Activated naive CD4-positive, alpha-beta T cell treated with anti-CD3 and anti-CD28 coated beads, Interleukin-2, amount 50 U/mL, for 16 hours (primary cell): ENCODE results near the gene SGO2.
"Not testable (repeated sequence)": the region's sequence is repeated elsewhere in the genome, so short reads cannot be mapped to it uniquely, and the experiment has no call there.

Experiments
- DNase-seq: peaks from one replicate; pipeline ENCODE4 v3.0.0-alpha.2; 2020

The SGO2 gene

DNA sequence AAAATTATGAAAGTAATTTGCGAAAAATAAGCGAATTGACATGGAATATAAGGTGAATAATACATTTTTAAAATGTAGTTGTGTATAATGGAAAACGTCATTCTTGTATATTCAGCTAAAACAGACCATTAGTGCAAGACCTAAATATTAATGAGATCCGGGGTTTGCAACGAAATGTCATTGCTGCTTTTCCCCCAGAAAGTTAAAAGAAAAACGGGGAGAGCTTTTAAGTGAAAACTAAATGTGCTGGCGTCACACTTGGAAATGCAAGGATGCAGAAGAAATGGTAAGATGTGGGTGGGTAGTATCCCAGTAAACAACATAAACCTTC, 491 bp upstream of the SGO2 start:
- DNase-seq = no peak

- no peak for DNase-seq
Measured at GRCh38 chr2:200528228-200528627, 2.2 kb downstream of the SGO2 start.

DNA sequence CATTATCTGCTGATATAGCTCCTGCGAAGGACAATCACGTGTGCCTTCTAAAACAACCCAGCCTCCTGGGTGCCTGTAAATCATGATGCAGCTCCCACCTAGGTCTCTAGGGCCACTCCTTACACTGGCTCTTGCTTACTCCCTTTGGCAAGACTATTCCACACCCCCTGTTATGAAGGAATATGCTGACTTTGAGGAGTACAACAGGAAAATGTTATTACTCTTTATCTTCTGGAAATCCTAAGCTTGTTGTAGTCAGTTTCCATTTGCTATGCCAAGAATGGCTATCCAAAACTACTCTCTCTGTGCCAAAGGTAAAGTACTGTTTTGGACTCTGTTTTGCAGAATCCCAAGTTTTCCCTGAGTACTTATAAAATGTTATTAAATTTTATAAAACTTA, 7.7 kb downstream of the SGO2 start:
- no peak for DNase-seq

- no peak for DNase-seq
Measured at GRCh38 chr2:200534572-200534971, 8.6 kb downstream of the SGO2 start.

- DNase-seq = no peak
Measured at GRCh38 chr2:200538139-200538538, 12.1 kb downstream of the SGO2 start.

- no peak for DNase-seq
Measured at GRCh38 chr2:200540793-200541192, 14.8 kb downstream of the SGO2 start.

DNA sequence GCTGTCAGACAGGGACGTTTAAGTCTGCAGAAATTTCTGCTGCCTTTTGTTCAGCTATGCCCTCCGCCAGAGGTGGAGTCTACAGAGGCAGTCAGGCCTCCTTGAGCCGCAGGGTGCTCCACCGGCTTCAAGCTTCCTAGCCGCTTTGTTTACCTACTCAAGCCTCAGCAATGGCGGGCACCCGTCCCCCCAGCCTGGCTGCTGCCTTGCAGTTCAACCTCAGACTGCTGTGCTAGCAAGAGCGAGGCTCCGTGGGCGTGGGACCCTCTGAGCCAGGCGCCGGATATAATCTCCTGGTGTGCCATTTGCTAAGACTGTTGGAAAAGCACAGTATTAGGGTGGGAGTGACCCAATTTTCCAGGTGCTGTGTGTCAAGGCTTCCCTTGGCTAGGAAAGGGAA, 40.6 kb downstream of the SGO2 start:
- DNase-seq = not testable (repeated sequence)

DNA sequence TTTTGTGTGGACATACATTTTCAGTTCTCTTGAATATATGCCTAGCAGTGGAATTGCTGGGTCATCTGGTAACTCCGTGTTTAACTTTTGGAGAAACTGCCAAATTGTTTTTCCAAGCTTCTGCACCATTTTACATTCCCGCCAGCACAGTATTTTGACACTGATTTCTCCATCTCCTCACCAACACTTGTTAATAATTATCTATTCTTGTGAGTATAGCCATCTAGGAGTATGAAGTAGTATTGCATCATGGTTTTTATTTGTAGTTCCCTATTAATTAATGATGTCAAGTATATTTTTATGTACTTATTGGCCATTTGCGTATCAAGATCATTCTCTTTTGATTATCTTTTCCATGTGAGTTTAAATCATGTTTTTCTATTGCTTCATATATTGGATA, 41.9 kb downstream of the SGO2 start:
- DNase-seq = no peak

- no peak for DNase-seq
Measured at GRCh38 chr2:200575957-200576356, 50.0 kb downstream of the SGO2 start.

DNA sequence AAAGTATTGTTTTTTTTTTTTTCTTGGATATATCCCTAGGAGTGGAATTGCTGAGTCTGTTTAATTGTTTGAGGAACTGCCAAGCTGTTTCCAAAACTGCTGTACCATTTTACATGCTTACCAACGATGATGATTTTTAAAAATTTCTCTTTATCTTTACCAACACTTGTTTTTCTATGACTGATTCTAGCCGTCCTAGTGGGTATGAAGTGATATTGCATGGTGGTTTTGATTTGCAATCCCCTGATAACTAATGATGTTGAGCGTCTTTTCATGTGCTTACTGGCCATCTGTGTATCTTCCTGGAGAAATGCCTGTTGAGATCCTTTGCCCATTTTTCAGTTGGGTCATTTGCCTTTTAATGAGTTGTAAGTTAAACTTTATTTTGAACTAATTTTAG, 51.0 kb downstream of the SGO2 start:
- DNase-seq = no peak

- no peak for DNase-seq
Measured at GRCh38 chr2:200578778-200579177, 52.8 kb downstream of the SGO2 start.

DNA sequence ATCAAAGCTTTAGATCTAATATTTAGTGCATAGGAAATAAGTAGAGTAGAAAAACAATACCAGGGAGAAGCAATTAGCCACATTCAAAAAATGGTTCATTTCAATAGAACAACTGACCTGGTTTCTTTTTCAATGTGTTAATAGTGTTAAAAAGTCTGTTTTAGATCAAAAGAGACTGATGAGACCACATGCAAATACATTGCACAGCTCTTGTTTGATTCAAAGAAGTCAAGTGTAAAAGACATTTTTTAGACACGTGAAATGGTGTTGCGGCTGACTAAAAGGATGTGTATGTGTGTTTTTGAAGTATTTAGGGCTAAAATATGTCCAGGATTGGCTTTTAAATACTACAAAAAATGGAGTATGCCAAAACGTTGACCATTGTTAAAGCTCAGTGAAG, 58.6 kb downstream of the SGO2 start:
- DNase-seq = no peak

DNA sequence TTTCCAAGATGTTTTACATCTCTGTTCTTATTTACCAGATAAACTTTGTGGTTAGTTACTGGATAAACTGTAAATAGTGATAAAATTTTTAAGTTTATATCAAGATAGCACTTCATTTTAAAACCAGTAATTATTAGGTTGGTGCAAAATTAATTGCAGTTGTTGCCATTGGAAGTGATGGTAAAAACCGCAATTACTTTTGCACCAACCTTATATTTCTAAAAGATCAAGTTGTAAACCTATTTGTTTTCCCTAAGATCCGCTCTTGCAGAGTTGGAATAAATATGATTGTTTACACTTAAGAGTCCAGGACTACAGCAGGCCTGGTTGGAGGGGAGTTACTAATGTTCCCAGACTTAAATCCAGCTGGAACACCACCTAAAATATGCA, 59.3 kb downstream of the SGO2 start:
- DNase-seq = no peak

DNA sequence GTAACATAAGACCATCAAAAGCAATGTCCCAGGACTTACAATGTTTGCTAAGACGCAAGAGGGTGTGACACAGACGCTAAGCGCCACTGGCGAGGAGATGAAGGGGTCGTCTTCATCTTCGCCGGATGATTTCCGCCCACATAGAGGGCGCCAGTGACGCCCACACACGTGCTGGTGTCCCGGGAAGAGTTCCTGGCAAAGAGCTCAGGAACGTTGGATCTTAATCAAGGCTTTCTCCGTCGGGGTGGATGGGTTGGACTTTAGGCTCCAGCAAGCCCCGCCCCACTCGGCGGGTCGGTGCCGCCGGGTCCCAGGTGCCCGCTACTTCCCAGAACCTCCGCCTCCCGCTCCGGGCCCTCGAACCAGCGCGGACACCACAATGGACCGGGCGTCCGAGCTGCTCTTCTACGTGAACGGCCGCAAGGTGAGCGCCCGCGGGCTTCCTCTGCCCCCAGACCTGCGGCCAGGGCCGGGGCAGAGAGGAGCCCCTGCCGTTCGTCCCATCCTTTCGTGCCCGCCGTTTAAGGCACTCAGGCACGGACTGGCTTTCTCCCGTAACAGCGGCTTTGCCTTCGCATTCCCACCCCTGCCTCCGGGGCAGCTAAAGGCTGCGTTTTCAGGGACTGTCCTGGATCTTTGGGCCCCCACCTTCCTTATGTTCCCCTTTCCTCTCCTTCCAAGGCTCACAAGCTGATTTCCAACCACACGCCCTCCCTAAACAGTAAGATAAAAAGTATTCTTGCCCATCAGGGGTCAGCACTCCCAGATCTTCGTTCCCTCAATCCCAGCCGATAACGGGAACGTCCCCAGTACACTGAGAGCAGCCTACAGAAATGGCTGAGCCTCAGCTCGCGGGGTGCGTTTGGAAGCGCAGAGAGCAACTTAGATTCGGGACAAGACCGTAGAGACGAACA, 60.0 kb downstream of the SGO2 start, which contains the start of gene AOX1:
Gene AOX1 (plus strand): TSS at position 285 of the 914 bp plus-strand sequence. CDS start 95 bp downstream, at position 380.
- peak; percentile 19 for DNase-seq

- DNase-seq = no peak
Measured at GRCh38 chr2:200586644-200586975, 60.6 kb downstream of the SGO2 start.

- no peak for DNase-seq
Measured at GRCh38 chr2:200587007-200587616, 61.1 kb downstream of the SGO2 start.

- no peak for DNase-seq
Measured at GRCh38 chr2:200588076-200588678, 62.2 kb downstream of the SGO2 start.

DNA sequence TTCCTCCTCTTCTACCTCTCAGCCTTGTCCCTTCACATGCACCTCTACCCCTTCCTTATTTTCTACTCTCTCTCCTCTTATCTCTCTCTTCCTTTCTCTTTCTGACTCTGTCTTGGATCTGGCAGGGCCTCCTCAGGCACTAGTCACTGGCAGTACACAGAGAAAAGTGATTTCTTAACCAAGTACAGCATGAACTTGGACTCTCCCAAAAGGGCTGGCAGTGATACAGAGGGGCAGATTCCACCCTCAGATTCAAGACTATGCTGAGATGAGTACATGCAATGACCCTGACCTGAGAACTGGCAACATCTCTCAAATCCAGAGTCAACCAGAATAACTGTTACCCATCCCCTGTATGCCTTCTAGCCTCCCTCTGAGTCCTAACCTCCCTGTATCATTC, 64.1 kb downstream of the SGO2 start:
- no peak for DNase-seq

DNA sequence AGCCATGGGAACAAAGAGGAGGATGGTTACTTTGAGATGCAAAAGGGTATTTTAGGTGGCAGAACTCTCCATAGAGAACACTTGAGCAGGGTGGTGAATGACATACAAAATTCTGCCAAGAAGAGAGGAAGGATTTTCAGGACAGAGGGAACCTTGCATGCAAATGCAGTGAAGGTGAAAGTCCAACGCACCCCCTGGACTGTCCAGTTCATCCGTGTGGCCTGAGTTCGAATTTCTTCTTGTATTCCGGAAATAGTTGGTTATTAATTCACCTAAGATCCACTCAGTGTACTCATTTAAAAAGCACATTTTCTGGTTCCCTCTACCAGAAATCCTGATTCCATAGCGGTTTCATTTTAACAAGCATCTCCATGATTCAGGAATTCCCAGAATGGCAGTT, 65.3 kb downstream of the SGO2 start:
- no peak for DNase-seq

DNA sequence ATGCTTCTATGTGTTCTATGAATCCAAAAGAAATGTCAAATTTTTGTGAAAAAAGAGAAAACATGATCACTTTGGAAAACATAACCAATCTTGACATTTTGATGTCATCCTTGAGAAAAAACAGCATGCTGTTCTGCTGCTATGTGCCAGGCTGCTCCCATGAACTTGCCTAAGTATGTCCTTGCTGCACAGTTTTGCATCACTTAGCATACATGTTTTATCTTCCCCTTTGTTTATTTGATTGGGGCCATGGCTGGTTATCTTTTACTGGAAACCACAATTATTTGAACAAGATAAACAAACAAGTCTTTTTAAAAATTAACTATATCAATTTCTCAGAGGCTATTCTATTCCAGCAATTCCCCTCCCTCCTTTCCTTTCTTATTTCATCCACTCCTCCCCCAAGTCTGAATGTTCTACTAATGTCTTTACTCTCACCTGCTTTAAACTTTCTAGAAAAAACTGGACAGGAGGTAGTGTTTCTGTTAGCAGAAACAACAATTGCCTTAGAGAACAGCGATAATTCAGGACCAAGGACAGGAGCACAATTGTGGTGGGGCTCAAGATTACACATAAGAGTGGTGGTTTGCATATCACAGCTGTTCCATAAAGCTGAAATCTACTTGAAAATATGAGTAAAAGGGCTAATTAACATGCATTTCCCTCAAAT, 66.5 kb downstream of the SGO2 start:
- no peak for DNase-seq

DNA sequence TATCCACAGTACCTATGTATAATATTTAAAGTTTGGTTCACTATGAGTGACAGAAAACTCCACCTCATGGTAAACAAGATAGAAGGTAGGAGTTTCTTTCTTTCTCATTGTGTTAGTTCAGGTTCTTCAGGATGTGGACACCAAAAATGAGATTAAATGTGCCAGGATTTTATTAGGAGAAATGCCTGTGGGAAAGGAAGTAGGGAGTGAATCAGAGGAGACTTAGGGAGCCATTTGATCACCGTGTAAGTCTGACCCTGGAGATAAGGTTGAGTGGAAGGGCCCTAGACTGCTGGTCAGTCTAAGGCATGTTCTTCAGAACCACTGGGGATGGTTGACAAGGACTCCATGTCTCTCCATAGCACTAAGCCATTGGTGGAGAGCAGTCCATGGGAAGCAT, 67.9 kb downstream of the SGO2 start:
- no peak for DNase-seq

- DNase-seq = no peak
Measured at GRCh38 chr2:200595913-200596312, 69.9 kb downstream of the SGO2 start.

DNA sequence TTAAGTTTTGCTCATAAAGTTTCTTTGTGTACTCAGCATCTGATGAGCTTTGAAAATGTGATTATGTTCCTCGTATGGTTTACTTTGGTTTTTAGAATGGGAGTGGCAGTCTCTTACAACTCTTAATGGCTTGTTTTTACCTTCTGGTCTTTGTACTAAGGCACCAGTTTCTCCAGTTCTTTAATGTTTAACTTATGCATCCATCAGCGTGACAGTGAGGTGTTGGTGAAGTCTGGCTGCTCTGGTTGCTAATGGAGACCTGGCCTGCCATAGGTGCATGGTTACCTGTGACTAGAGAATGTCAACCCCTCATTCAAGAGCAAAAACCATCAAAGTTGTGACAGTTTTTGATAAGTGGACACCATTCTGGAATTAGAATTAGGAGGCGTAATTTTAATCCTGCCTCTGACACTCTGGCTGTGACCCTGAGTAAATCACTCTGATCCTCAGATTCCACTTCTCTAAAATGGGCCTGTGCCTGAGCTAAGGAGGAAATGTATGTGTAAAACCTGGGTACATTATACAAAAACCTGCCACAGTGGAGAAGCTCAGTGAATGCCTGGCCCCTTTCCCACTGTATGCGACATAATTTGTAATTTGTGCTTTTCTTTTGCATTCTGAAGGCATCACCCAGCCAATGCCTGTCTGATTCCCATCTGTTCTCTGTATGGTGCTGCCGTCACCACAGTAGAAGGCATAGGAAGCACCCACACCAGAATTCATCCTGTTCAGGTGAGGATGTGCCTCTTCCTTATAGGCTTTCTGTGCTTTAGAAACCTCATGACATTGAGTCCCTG, 71.0 kb downstream of the SGO2 start:
- DNase-seq = no peak
